ENCODE measurements around the gene ASCC3. TPM values are rescaled to one million over a fixed set of nuclear protein-coding genes. Genes with fewer than 3 reads are reported as not detected.

ASCC3 gene
- total and polyA plus RNA-seq, 2 of the 4 experiments (the other 2 are of a cell fraction): 25.8 to 104 TPM

GRCh38 chr6:100846276-100846675, 34.9 kb downstream of the ASCC3 start:
- no peak overlapping the region for H2BK5ac ChIP-seq (ENCODE audit: low read depth, low read length, poor library complexity, severe bottlenecking)
- H2BK15ac ChIP-seq (ENCODE audit: low read depth, low read length): no peak overlapping the region
- peaks cover 7% of the 10 kb centered on the region; the same call in 1 of the 2 replicates for H3K36me3 ChIP-seq (ENCODE audit: control insufficient read depth, insufficient read depth, low read length)
- H3K27ac ChIP-seq (ENCODE audit: insufficient read depth, low read length): no peak overlapping the region
- ChIA-PET POLR2A (ENCODE audit: unreplicated experiment) (interaction anchor here (1.1 kb wide), 1 partner anchor 14 kb away, joined by 3 read pairs; no protein-coding TSS in a partner anchor), CTCF (interaction anchor here (0.9 kb wide), 1 partner anchor 8 kb away, joined by 3 read pairs; no protein-coding TSS in a partner anchor)
- H4K91ac ChIP-seq (ENCODE audit: insufficient read depth, low read depth, low read length): no peak overlapping the region
- no peak overlapping the region for H4K8ac ChIP-seq (ENCODE audit: low read depth in 2 of 2, low read length in 2 of 2)
- no peak overlapping the region for H3K14ac ChIP-seq (replicated peaks; ENCODE audit: low read depth, low read length)
- intact Hi-C loops (cut with micrococcal nuclease) (no loop called here), in situ Hi-C loops (cut with MboI; ENCODE audit: low sequenced_read_pairs) (no loop called here), dilution Hi-C loops (cut with HindIII; ENCODE audit: low sequenced_read_pairs, unreplicated experiment) (no loop called here)
- no peak overlapping the region for H3K23ac ChIP-seq (ENCODE audit: low read depth, low read length)
- BruUV-seq (replicated peaks): no TSS peak
- H3K9me1 ChIP-seq (ENCODE audit: insufficient read depth, low read length): 0 out of 2 replicates have a peak, but pooled peaks cover 2% of the 10 kb centered on the region
- no peak overlapping the region for H3K4ac ChIP-seq (ENCODE audit: low read depth, low read length)
- H3K9me3 ChIP-seq (ENCODE audit: control insufficient read depth, insufficient read depth, low read length): no peaks in the 10 kb centered on the region
- no peak overlapping the region for H3K56ac ChIP-seq (ENCODE audit: extremely low read depth, insufficient read depth, low read length)
- DNase-seq (no peak), ATAC-seq (ENCODE audit: low read depth) (no peak)
- H3K4me2 ChIP-seq (ENCODE audit: low read depth, low read length): no peak overlapping the region
- H2BK20ac ChIP-seq (ENCODE audit: low read depth, low read length): no peak overlapping the region
- H4K5ac ChIP-seq (ENCODE audit: low read depth, low read length): no peak overlapping the region
- H2AFZ ChIP-seq (replicated peaks; ENCODE audit: low read length, poor library complexity): no peak overlapping the region
- H3K27me3 ChIP-seq (ENCODE audit: control insufficient read depth, insufficient read depth, low read length): no peaks in the 10 kb centered on the region
- no peak overlapping the region for H2BK120ac ChIP-seq (ENCODE audit: low read depth, low read length)
- H4K20me1 ChIP-seq (ENCODE audit: insufficient read depth, low read length): peaks cover 10% of the 10 kb centered on the region; the same call in 1 of the 2 replicates
- no peak overlapping the region for H3K18ac ChIP-seq (ENCODE audit: low read depth, low read length)
- WGBS, 2 experiments (ENCODE audit: extremely low coverage in 2 of 2, insufficient read length in 1 of 2): 100% methylated on average over 1 of the region's 2 CpGs; no CpG with 5 or more reads in 1 of the 2 experiments
- H2AK9ac ChIP-seq (replicated peaks; ENCODE audit: low read depth, low read length, poor library complexity): no peak overlapping the region
- H2AK5ac ChIP-seq (ENCODE audit: low read depth, low read length): no peak overlapping the region
- peaks cover 3 to 21% of the 10 kb centered on the region in 2 experiments; a peak in 3 of 4 replicates for H3K79me1 ChIP-seq (ENCODE audit: low read depth in 1 of 2, low read length in 2 of 2)
- H3K4me1 ChIP-seq (ENCODE audit: control insufficient read depth, insufficient read depth, low read length): peaks cover 3% of the 10 kb centered on the region
- TF ChIP-seq, protein P1, sequence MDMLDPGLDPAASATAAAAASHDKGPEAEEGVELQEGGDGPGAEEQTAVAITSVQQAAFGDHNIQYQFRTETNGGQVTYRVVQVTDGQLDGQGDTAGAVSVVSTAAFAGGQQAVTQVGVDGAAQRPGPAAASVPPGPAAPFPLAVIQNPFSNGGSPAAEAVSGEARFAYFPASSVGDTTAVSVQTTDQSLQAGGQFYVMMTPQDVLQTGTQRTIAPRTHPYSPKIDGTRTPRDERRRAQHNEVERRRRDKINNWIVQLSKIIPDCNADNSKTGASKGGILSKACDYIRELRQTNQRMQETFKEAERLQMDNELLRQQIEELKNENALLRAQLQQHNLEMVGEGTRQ (IDR thresholded peaks at IDR 0.05; ENCODE audit: low read depth, low read length): no peak
- TF ChIP-seq MXI1 (IDR thresholded peaks at IDR 0.05; ENCODE audit: borderline replicate concordance, low read depth, low read length) (no peak), NFE2L2 (IDR thresholded peaks at IDR 0.05; ENCODE audit: low read depth, low read length) (no peak), CHD1 (IDR thresholded peaks at IDR 0.05; ENCODE audit: low read depth, low read length) (no peak), FOS (IDR thresholded peaks at IDR 0.05; ENCODE audit: low read depth, low read length) (no peak), MAZ (IDR thresholded peaks at IDR 0.05; ENCODE audit: borderline replicate concordance, low read depth, low read length) (no peak), POLR2A (IDR thresholded peaks at IDR 0.05; ENCODE audit: low read depth, low read length) (no peak), BHLHE40 (IDR thresholded peaks at IDR 0.05; ENCODE audit: low read depth, low read length) (no peak), RFX5 (IDR thresholded peaks at IDR 0.05; ENCODE audit: low read depth, low read length) (no peak), RAD21 (IDR thresholded peaks at IDR 0.05; ENCODE audit: low read length) (no peak)
- TF ChIP-seq, protein P2, sequence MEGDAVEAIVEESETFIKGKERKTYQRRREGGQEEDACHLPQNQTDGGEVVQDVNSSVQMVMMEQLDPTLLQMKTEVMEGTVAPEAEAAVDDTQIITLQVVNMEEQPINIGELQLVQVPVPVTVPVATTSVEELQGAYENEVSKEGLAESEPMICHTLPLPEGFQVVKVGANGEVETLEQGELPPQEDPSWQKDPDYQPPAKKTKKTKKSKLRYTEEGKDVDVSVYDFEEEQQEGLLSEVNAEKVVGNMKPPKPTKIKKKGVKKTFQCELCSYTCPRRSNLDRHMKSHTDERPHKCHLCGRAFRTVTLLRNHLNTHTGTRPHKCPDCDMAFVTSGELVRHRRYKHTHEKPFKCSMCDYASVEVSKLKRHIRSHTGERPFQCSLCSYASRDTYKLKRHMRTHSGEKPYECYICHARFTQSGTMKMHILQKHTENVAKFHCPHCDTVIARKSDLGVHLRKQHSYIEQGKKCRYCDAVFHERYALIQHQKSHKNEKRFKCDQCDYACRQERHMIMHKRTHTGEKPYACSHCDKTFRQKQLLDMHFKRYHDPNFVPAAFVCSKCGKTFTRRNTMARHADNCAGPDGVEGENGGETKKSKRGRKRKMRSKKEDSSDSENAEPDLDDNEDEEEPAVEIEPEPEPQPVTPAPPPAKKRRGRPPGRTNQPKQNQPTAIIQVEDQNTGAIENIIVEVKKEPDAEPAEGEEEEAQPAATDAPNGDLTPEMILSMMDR (conservative IDR thresholded peaks at IDR 0.05; ENCODE audit: low read depth, low read length): no peak
- TF ChIP-seq, protein P3, sequence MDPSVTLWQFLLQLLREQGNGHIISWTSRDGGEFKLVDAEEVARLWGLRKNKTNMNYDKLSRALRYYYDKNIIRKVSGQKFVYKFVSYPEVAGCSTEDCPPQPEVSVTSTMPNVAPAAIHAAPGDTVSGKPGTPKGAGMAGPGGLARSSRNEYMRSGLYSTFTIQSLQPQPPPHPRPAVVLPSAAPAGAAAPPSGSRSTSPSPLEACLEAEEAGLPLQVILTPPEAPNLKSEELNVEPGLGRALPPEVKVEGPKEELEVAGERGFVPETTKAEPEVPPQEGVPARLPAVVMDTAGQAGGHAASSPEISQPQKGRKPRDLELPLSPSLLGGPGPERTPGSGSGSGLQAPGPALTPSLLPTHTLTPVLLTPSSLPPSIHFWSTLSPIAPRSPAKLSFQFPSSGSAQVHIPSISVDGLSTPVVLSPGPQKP (IDR thresholded peaks at IDR 0.05; ENCODE audit: borderline replicate concordance, low read depth, low read length): no peak
- H3K4me3 ChIP-seq (ENCODE audit: insufficient read depth, low read depth, low read length): no peak overlapping the region
- no peak overlapping the region for H3K9ac ChIP-seq (ENCODE audit: low read depth, low read length)
